ENCODE data around the gene DNAJB14.
"Not testable (repeated sequence)": the region's sequence is repeated elsewhere in the genome, so short reads cannot be mapped to it uniquely, and the experiment has no call there.

The DNAJB14 gene

GRCh38 chr4:99946356-99947189 lies at the start of gene DNAJB14:
TSS of gene DNAJB14 (minus strand) at chr4:99946618. CDS start at chr4:99946571, 47 bp downstream.
- peak; percentile 85 for DNase-seq (ENCODE audit: low spot score)

- no peak for DNase-seq (ENCODE audit: low spot score)
Measured at GRCh38 chr4:99991741-99992140, 45.3 kb upstream of the DNAJB14 start.

GRCh38 chr4:99987681-99988080 lies 41.3 kb upstream of the DNAJB14 start:
- no peak for DNase-seq (ENCODE audit: low spot score)

- DNase-seq (ENCODE audit: low spot score) = no peak
Measured at GRCh38 chr4:99986792-99987191, 40.4 kb upstream of the DNAJB14 start.

- no peak for DNase-seq (ENCODE audit: low spot score)
Measured at GRCh38 chr4:99983289-99983943, 37.0 kb upstream of the DNAJB14 start.

GRCh38 chr4:99979872-99980271 lies 33.5 kb upstream of the DNAJB14 start:
- no peak for DNase-seq (ENCODE audit: low spot score)

GRCh38 chr4:99971453-99972111 lies 25.2 kb upstream of the DNAJB14 start:
- DNase-seq (ENCODE audit: low spot score) = no peak

GRCh38 chr4:99968330-99968729 lies 21.9 kb upstream of the DNAJB14 start:
- no peak for DNase-seq (ENCODE audit: low spot score)

- DNase-seq (ENCODE audit: low spot score) = no peak
Measured at GRCh38 chr4:99966692-99967091, 20.3 kb upstream of the DNAJB14 start.

- DNase-seq (ENCODE audit: low spot score) = no peak
Measured at GRCh38 chr4:99965674-99966350, 19.4 kb upstream of the DNAJB14 start.

GRCh38 chr4:99965173-99965572 lies 18.8 kb upstream of the DNAJB14 start:
- DNase-seq (ENCODE audit: low spot score) = no peak

GRCh38 chr4:99961711-99962110 lies 15.3 kb upstream of the DNAJB14 start:
- no peak for DNase-seq (ENCODE audit: low spot score)

- DNase-seq (ENCODE audit: low spot score) = no peak
Measured at GRCh38 chr4:99960648-99961047, 14.2 kb upstream of the DNAJB14 start.

- DNase-seq (ENCODE audit: low spot score) = not testable (repeated sequence)
Measured at GRCh38 chr4:99958207-99958606, 11.8 kb upstream of the DNAJB14 start.

GRCh38 chr4:99950913-99951254 lies 4.5 kb upstream of the DNAJB14 start:
- DNase-seq (ENCODE audit: low spot score) = no peak

GRCh38 chr4:99949999-99950912 lies 3.8 kb upstream of the DNAJB14 start, which contains the start of gene H2AZ1:
TSS of gene H2AZ1 (minus strand) at chr4:99950275. CDS start at chr4:99950170, 105 bp downstream.
- peak; percentile 99 for DNase-seq (ENCODE audit: low spot score)

- DNase-seq (ENCODE audit: low spot score) = peak; percentile 80
Measured at GRCh38 chr4:99949034-99949998, 2.9 kb upstream of the DNAJB14 start.

- no peak for DNase-seq (ENCODE audit: low spot score)
Measured at GRCh38 chr4:99947608-99948007, 1.2 kb upstream of the DNAJB14 start.

GRCh38 chr4:99947190-99947578 lies 766 bp upstream of the DNAJB14 start:
- DNase-seq (ENCODE audit: low spot score) = peak; percentile 2

Measured in germinal center (tissue), 1 donor.